K562 (cell line): ENCODE results near the gene NR1D1. TPM values are rescaled to one million over a fixed set of nuclear protein-coding genes. Genes with fewer than 3 reads are reported as not detected.

Experiments used
- ATAC-seq: fragments of 200-7000 bp; cut with Tn5 transposase; 3 replicates; pipeline ENCODE4 v1.9.1; 2020; ENCODE audit warnings: moderate library complexity
- BruUV-seq: library from RNA; stranded (reverse); fragments of 400-500 nt; replicated peaks from 2 replicates; lab custom pipeline; 2021; lab: Mats Ljungman, UMichigan
- CTCF ChIA-PET: fragments of 300-600 bp; formaldehyde crosslinking; extraction: SDS; loops from one replicate; lab custom pipeline; 2021; ENCODE audit warnings: low intra/inter-chr PET ratio; lab: Yijun Ruan, JAX
- POLR2A ChIA-PET: fragments of 300-600, 350-650 bp; sonication (Branson Sonifier 250); formaldehyde crosslinking; extraction: SDS; loops from one replicate; lab custom pipeline; 2021; ENCODE audit warnings: antibody characterized with exemption, inconsistent platforms; lab: Yijun Ruan, JAX
- DNase-seq, 4 experiments: peaks; one replicate each; pipeline versions ENCODE4 v3.0.0 to v3.0.0-alpha.2; 2011 to 2018; ENCODE audit warnings: low spot score in 3 of 4, mixed read lengths in 3 of 4; ENCODE audit errors: extremely low read depth in 1 of 4
- FAIRE-seq: peaks from 2 replicates; lab custom pipeline; 2011; peaks lifted over from hg19 to GRCh38; lab: Jason Lieb, UNC
- H2AFZ ChIP-seq: 2 replicates; pipeline ENCODE4 v1.6.0; 2011; ENCODE audit warnings: low read depth, low read length, control low read depth, inconsistent platforms
- H3K27ac ChIP-seq: fragments of 200-600 bp; 3 replicates; pipeline ENCODE4 v1.8.0; 2011; ENCODE audit warnings: low read depth, mild to moderate bottlenecking, control low read depth, inconsistent platforms, low read length, moderate library complexity, mixed read lengths; ENCODE audit errors: extremely low read depth
- H3K27me3 ChIP-seq, 2 experiments: fragments of 300-600 bp in 1 of 2; 2 replicates in 1 of 2; 3 replicates in 1 of 2; pipeline versions ENCODE4 v1.6.0 to v1.8.0; 2011; ENCODE audit warnings: inconsistent platforms in 2 of 2, low read length in 2 of 2, mild to moderate bottlenecking in 1 of 2, mixed read lengths in 1 of 2, moderate library complexity in 1 of 2; ENCODE audit not compliant: control insufficient read depth in 2 of 2, insufficient read depth in 2 of 2
- H3K36me3 ChIP-seq: fragments of 300-600 bp; 3 replicates; pipeline ENCODE4 v1.8.0; 2011; ENCODE audit warnings: mild to moderate bottlenecking, low read length, inconsistent platforms; ENCODE audit not compliant: control insufficient read depth, insufficient read depth
- H3K4me1 ChIP-seq, 2 experiments: fragments of 200-600 bp in 1 of 2; replicated peaks in 1 of 2; 2 replicates in 1 of 2; 3 replicates in 1 of 2; pipeline versions ENCODE4 v1.5.1 to v1.8.0; 2011; ENCODE audit warnings: inconsistent platforms in 2 of 2, low read length in 2 of 2, mild to moderate bottlenecking in 1 of 2, mixed read lengths in 1 of 2, moderate library complexity in 1 of 2; ENCODE audit not compliant: control insufficient read depth in 2 of 2, insufficient read depth in 2 of 2
- H3K4me2 ChIP-seq: 2 replicates; pipeline ENCODE4 v1.6.1; 2011; ENCODE audit warnings: low read length, control low read depth, inconsistent platforms, mixed read lengths; ENCODE audit not compliant: insufficient read depth
- H3K4me3 ChIP-seq: fragments of 200-600 bp; sonication (generic), shearing (Covaris generic); 2 replicates; pipeline ENCODE4 v1.5.1; 2016; ENCODE audit warnings: control low read depth, inconsistent platforms
- H3K79me2 ChIP-seq: fragments of 200-600 bp; 3 replicates; pipeline ENCODE4 v1.8.0; 2011; ENCODE audit warnings: low read length, inconsistent platforms; ENCODE audit not compliant: control insufficient read depth, insufficient read depth
- H3K9ac ChIP-seq, 2 experiments: 2 replicates each; pipeline versions ENCODE4 v1.6.0 to v1.6.1; 2011; ENCODE audit warnings: low read depth in 2 of 2, low read length in 2 of 2, control low read depth in 1 of 2, inconsistent platforms in 1 of 2, mild to moderate bottlenecking in 1 of 2, mixed read lengths in 1 of 2; ENCODE audit not compliant: insufficient read depth in 1 of 2
- H3K9me1 ChIP-seq: one replicate; pipeline ENCODE4 v1.6.0; 2011; ENCODE audit warnings: inconsistent platforms, mild to moderate bottlenecking, low read length, moderate library complexity; ENCODE audit not compliant: control insufficient read depth, insufficient read depth
- H3K9me3 ChIP-seq: replicated peaks from 2 replicates; pipeline ENCODE4 v1.5.1; 2011; ENCODE audit warnings: low read depth, low read length, inconsistent platforms; ENCODE audit not compliant: control insufficient read depth, insufficient read depth
- H4K20me1 ChIP-seq: replicated peaks from 2 replicates; pipeline ENCODE4 v1.6.1; 2011; ENCODE audit warnings: low read length, inconsistent platforms, mixed read lengths; ENCODE audit not compliant: control insufficient read depth, insufficient read depth
- ETS2 ChIP-seq: IDR thresholded peaks from 2 replicates; pipeline ENCODE4 v1.6.1; 2016; ENCODE audit warnings: borderline replicate concordance, missing genetic modification characterization, mild to moderate bottlenecking, moderate library complexity, missing compliant biosample characterization; ENCODE audit not compliant: poor library complexity, severe bottlenecking
- FOXA3 ChIP-seq, 2 experiments: fragments of 450-650 bp in 1 of 2; sonication (generic) in 1 of 2; formaldehyde crosslinking; IDR thresholded peaks in 1 of 2; conservative IDR thresholded peaks in 1 of 2; 2 replicates each; pipeline versions ENCODE4 v1.4.0 to v1.8.0; 2020 to 2022; ENCODE audit warnings: mild to moderate bottlenecking in 2 of 2, missing genetic modification reagents in 1 of 2
- MAFG ChIP-seq: fragments of 450-650 bp; conservative IDR thresholded peaks from 2 replicates; pipeline ENCODE4 v1.6.1; 2016; ENCODE audit warnings: missing genetic modification characterization, missing compliant biosample characterization
- NCOA6 ChIP-seq: fragments of 450-650 bp; IDR thresholded peaks from 2 replicates; pipeline ENCODE4 v1.6.1; 2017; ENCODE audit warnings: mild to moderate bottlenecking
- NFE2 ChIP-seq: IDR thresholded peaks from 2 replicates; pipeline ENCODE4 v1.6.1; 2014; ENCODE audit warnings: antibody characterized with exemption, low read depth
- NRF1 ChIP-seq, 2 experiments: fragments of 450-650 bp; IDR thresholded peaks in 1 of 2; conservative IDR thresholded peaks in 1 of 2; 2 replicates each; pipeline ENCODE4 v1.6.1; 2014; ENCODE audit warnings: mild to moderate bottlenecking in 2 of 2
- RCOR1 ChIP-seq, 2 experiments: IDR thresholded peaks; 2 replicates each; pipeline ENCODE4 v1.6.1; 2012; ENCODE audit warnings: low read depth in 2 of 2, low read length in 2 of 2, borderline replicate concordance in 1 of 2, improper control_type of control experiment in 1 of 2
- ZBTB7A ChIP-seq: IDR thresholded peaks from 2 replicates; pipeline ENCODE4 v1.6.1; 2011; ENCODE audit warnings: low read depth, mild to moderate bottlenecking, low read length, moderate library complexity, borderline replicate concordance; ENCODE audit not compliant: control insufficient read depth
- ZNF324 ChIP-seq: fragments of 250-450 bp; sonication (Bioruptor Pico); IDR thresholded peaks from 2 replicates; pipeline ENCODE4 v1.4.0; 2020; ENCODE audit warnings: mild to moderate bottlenecking
- ZNF347 ChIP-seq: fragments of 450-650 bp; formaldehyde crosslinking; IDR thresholded peaks from 2 replicates; pipeline ENCODE4 v1.4.0; 2020; ENCODE audit warnings: low read depth, mild to moderate bottlenecking, moderate library complexity
- WGBS: fragments of 100-300 bp; shearing (Covaris generic); methylation state at CpG from one replicate; pipeline ENCODE4 v1.1.6; 2016; ENCODE audit warnings: low coverage, mixed read lengths; ENCODE audit not compliant: insufficient coverage; ENCODE audit errors: missing lambda C conversion rate; 5-methylcytosine and 5-hydroxymethylcytosine counted together
- in situ Hi-C: fragments of 300-500 bp; cut with MboI; formaldehyde crosslinking; loops from 4 replicates; pipeline ENCODE4 v1.15.0; 2018; ENCODE audit warnings: inconsistent platforms, mixed read lengths
- intact Hi-C: fragments of 100-400 bp; cut with micrococcal nuclease; formaldehyde crosslinking; loops from 2 replicates; pipeline ENCODE4 v1.14.2; 2022
- polyA plus RNA-seq, 8 experiments: library from polyadenylated mRNA; depleted of rRNA in 4 of 8; stranded (reverse) in 5 of 8; unstranded in 3 of 8; fragments of >200 nt; fragmentation: Nextera tagmentation in 2 of 8; fragmentation: Illumina TruSeq in 1 of 8; extraction: Ambion mirVana in 2 of 8; extraction: Trizol in 1 of 8; gene quantifications; 2 replicates each; pipeline versions ENCODE4 v1.2.1 to v1.2.3, GENCODE V29; 2011 to 2014; ENCODE audit warnings: inconsistent platforms in 1 of 8, missing spikeins in 1 of 8
- total RNA-seq, 7 experiments: library from RNA; depleted of rRNA in 6 of 7; stranded (reverse); fragments of >200 nt in 6 of 7; fragmentation: Illumina TruSeq in 2 of 7; extraction: Trizol in 2 of 7; gene quantifications; 2 replicates each; pipeline versions ENCODE4 v1.2.1 to v1.2.3, GENCODE V29; 2011 to 2021; ENCODE audit warnings: low replicate concordance in 1 of 7
- TF ChIP-seq, protein P1 (sequence below): fragments of 450-650 bp; IDR thresholded peaks from 2 replicates; pipeline ENCODE4 v1.6.1; 2016; ENCODE audit warnings: mild to moderate bottlenecking
- TF ChIP-seq, protein P2 (sequence below): fragments of 250-450 bp; sonication (Bioruptor Pico); IDR thresholded peaks from 2 replicates; pipeline ENCODE4 v1.5.1; 2021; ENCODE audit warnings: mild to moderate bottlenecking
- TF ChIP-seq, protein P3 (sequence below): fragments of 250-450 bp; sonication (Bioruptor Pico); IDR thresholded peaks from 2 replicates; pipeline ENCODE4 v1.4.0; 2020; ENCODE audit warnings: mild to moderate bottlenecking, moderate library complexity, borderline replicate concordance

Gene NR1D1
- total and polyA plus RNA-seq, 9 of the 15 experiments (the other 6 are each of a cell fraction or from before 2014, with no cell fraction given): 0.25 to 7.7 (median 0.65) TPM

DNA sequence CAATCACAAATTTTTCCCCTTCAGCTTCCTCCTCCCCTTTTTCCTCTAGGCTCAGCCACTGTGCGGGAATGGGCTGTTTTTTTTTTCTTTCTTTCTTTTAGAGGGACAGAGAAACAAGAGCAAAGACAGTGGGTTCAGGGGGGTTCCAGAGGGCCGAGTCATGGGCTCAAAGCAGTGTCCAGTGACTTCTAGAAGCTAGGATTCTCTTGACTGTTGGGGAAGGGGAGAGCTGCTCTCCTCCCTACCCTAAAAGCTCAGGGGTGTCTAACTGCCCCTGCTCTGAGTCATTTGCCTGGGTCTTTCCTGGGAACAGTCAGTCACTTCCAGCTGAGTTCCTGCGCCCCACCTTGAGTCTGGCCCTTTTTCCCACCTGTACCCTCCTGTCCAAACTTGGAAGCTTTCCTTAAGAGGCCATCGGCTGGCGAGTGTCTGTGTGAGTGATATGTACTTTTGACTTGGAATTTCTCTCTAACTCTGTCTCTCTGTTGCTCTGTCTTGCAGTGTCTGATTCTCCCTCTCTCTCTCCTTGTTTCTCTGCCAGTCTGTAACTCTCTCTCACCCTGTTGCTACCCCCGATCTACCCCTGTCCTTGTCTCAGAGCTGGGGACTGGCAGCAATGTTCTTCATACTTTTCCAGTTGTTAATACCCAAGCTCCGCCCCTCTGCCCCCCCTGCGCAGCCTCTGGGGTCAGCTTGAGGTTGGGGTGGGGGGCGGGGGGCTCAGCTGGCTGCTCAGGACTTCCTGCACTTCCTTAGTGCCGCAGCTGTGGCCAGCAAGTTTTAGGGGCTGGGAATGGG, 35.2 kb downstream of the NR1D1 start:
- ATAC-seq (no peak), DNase-seq (no peak), FAIRE-seq (no peak)
- Histone ChIP-seq H3K4me2 (peak overlapping the region; percentile 91), H2AFZ (peak overlapping the region; percentile 36; the same call in 1 of the 2 replicates), H3K79me2 (peaks cover 63% of the 10 kb centered on the region), H3K9me1 (no peaks in the 10 kb centered on the region), H3K36me3 (no peaks in the 10 kb centered on the region; the same call in 2 of the 3 replicates), H3K9ac (peak overlapping the region; percentile 46 to 84), H4K20me1 (no peaks in the 10 kb centered on the region), H3K27me3 (no peaks in the 10 kb centered on the region), H3K4me3 (no peak overlapping the region; the same call in 1 of the 2 replicates), H3K4me1 (peaks cover 58 to 81% of the 10 kb centered on the region in 2 experiments), H3K9me3 (no peaks in the 10 kb centered on the region), H3K27ac (peak overlapping the region; percentile 18; the same call in 1 of the 3 replicates)
- ChIA-PET CTCF (no interaction called here), POLR2A (interaction anchor here (0.7 to 3.4 kb wide), 12 partner anchors 8 to 75 kb away, joined by 3 to 29 read pairs (median 6); partner anchors contain the start of genes CASC3, MED24 and NR1D1)
- in situ Hi-C loops (no loop called here), intact Hi-C loops (loop anchor here (2.0 kb wide), 1 partner anchor 46 kb away; no protein-coding TSS in a partner anchor)
- 13% methylated on average over 7 of the region's 10 CpGs for WGBS
- BruUV-seq: no TSS peak
- TF ChIP-seq, protein P1, sequence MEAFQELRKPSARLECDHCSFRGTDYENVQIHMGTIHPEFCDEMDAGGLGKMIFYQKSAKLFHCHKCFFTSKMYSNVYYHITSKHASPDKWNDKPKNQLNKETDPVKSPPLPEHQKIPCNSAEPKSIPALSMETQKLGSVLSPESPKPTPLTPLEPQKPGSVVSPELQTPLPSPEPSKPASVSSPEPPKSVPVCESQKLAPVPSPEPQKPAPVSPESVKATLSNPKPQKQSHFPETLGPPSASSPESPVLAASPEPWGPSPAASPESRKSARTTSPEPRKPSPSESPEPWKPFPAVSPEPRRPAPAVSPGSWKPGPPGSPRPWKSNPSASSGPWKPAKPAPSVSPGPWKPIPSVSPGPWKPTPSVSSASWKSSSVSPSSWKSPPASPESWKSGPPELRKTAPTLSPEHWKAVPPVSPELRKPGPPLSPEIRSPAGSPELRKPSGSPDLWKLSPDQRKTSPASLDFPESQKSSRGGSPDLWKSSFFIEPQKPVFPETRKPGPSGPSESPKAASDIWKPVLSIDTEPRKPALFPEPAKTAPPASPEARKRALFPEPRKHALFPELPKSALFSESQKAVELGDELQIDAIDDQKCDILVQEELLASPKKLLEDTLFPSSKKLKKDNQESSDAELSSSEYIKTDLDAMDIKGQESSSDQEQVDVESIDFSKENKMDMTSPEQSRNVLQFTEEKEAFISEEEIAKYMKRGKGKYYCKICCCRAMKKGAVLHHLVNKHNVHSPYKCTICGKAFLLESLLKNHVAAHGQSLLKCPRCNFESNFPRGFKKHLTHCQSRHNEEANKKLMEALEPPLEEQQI: no peak
- no peak for TF ChIP-seq ZNF347
- TF ChIP-seq, protein P2, sequence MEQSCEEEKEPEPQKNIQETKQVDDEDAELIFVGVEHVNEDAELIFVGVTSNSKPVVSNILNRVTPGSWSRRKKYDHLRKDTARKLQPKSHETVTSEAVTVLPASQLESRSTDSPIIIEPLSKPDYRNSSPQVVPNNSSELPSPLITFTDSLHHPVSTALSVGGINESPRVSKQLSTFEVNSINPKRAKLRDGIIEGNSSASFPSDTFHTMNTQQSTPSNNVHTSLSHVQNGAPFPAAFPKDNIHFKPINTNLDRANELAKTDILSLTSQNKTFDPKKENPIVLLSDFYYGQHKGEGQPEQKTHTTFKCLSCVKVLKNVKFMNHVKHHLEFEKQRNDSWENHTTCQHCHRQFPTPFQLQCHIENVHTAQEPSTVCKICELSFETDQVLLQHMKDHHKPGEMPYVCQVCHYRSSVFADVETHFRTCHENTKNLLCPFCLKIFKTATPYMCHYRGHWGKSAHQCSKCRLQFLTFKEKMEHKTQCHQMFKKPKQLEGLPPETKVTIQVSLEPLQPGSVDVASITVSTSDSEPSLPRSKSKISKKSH (CRISPR knock-in tag): no peak
- TF ChIP-seq, protein P3, sequence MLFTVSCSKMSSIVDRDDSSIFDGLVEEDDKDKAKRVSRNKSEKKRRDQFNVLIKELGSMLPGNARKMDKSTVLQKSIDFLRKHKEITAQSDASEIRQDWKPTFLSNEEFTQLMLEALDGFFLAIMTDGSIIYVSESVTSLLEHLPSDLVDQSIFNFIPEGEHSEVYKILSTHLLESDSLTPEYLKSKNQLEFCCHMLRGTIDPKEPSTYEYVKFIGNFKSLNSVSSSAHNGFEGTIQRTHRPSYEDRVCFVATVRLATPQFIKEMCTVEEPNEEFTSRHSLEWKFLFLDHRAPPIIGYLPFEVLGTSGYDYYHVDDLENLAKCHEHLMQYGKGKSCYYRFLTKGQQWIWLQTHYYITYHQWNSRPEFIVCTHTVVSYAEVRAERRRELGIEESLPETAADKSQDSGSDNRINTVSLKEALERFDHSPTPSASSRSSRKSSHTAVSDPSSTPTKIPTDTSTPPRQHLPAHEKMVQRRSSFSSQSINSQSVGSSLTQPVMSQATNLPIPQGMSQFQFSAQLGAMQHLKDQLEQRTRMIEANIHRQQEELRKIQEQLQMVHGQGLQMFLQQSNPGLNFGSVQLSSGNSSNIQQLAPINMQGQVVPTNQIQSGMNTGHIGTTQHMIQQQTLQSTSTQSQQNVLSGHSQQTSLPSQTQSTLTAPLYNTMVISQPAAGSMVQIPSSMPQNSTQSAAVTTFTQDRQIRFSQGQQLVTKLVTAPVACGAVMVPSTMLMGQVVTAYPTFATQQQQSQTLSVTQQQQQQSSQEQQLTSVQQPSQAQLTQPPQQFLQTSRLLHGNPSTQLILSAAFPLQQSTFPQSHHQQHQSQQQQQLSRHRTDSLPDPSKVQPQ (CRISPR knock-in tag): no peak
- no peak for TF ChIP-seq NFE2
- no peak for TF ChIP-seq NCOA6
- peak; percentile 34 to 37; a peak in 3 of 4 replicates for TF ChIP-seq NRF1 (conservative IDR thresholded peaks at IDR 0.05 in 1 of 2, IDR thresholded peaks at IDR 0.05 in 1 of 2)
- no peak for TF ChIP-seq ZNF324 (CRISPR knock-in tag)
- TF ChIP-seq RCOR1 (IDR thresholded peaks at IDR 0.05; ENCODE audit: borderline replicate concordance in 1 of 2, low read depth in 2 of 2, low read length in 2 of 2): no peak
- peak; percentile 58; the same call in 1 of the 2 replicates for TF ChIP-seq ZBTB7A
- TF ChIP-seq ETS2 (tag): no peak
- TF ChIP-seq MAFG (tag): no peak
- TF ChIP-seq FOXA3 (CRISPR knock-in tag; conservative IDR thresholded peaks at IDR 0.05 in 1 of 2, IDR thresholded peaks at IDR 0.05 in 1 of 2): no peak
